GM12878 (cell line): ENCODE results near the gene EIF4ENIF1. TPM values are rescaled to one million over a fixed set of nuclear protein-coding genes. Genes with fewer than 3 reads are reported as not detected.
A peak's percentile ranks its signal among the peaks of the same experiment; 100 is the strongest.

Experiments
- BMI1 ChIP-seq: fragments of 450-650 bp; IDR thresholded peaks from 2 replicates; pipeline ENCODE4 v1.6.1; 2016; ENCODE audit warnings: mild to moderate bottlenecking, moderate library complexity, borderline replicate concordance
- CBFB ChIP-seq: IDR thresholded peaks from 2 replicates; pipeline ENCODE4 v1.6.1; 2016; ENCODE audit warnings: antibody characterized with exemption, low read depth
- CHD4 ChIP-seq: fragments of 200-600 bp; sonication (generic); IDR thresholded peaks from 2 replicates; pipeline ENCODE4 v1.6.1; 2016; ENCODE audit warnings: mild to moderate bottlenecking
- ETV6 ChIP-seq, 2 experiments: fragments of 450-650 bp in 1 of 2; IDR thresholded peaks in 1 of 2; conservative IDR thresholded peaks in 1 of 2; 2 replicates each; pipeline ENCODE4 v1.6.1; 2014; ENCODE audit warnings: antibody characterized with exemption in 1 of 2, borderline replicate concordance in 1 of 2, low read depth in 1 of 2, mild to moderate bottlenecking in 1 of 2, moderate library complexity in 1 of 2
- GABPA ChIP-seq: IDR thresholded peaks from 2 replicates; pipeline ENCODE4 v1.6.1; 2014; ENCODE audit warnings: antibody characterized with exemption, low read depth, mild to moderate bottlenecking, inconsistent platforms
- KLF5 ChIP-seq: fragments of 450-650 bp; IDR thresholded peaks from 2 replicates; pipeline ENCODE4 v1.6.1; 2014; ENCODE audit warnings: mild to moderate bottlenecking; ENCODE audit not compliant: partially characterized antibody
- MTA2 ChIP-seq: fragments of 450-650 bp; IDR thresholded peaks from 2 replicates; pipeline ENCODE4 v1.6.1; 2016; ENCODE audit warnings: low read depth, mild to moderate bottlenecking, moderate library complexity
- PML ChIP-seq: IDR thresholded peaks from 2 replicates; pipeline ENCODE4 v1.6.1; 2012; ENCODE audit warnings: low read length, inconsistent platforms
- POLR2AphosphoS5 ChIP-seq: IDR thresholded peaks from 2 replicates; pipeline ENCODE4 v1.6.1; 2011; ENCODE audit warnings: mild to moderate bottlenecking, low read length, inconsistent platforms
- SIN3A ChIP-seq: IDR thresholded peaks from 2 replicates; pipeline ENCODE4 v1.6.1; 2012; ENCODE audit warnings: low read depth, low read length, improper control_type of control experiment
- SIX5 ChIP-seq: IDR thresholded peaks from 2 replicates; pipeline ENCODE4 v1.6.1; 2011; ENCODE audit warnings: mild to moderate bottlenecking, low read depth, low read length, moderate library complexity; ENCODE audit not compliant: severe bottlenecking
- SPI1 ChIP-seq: IDR thresholded peaks from 2 replicates; pipeline ENCODE4 v1.6.1; 2011; ENCODE audit warnings: low read depth, mild to moderate bottlenecking, low read length, moderate library complexity, borderline replicate concordance; ENCODE audit not compliant: insufficient read depth
- TCF7 ChIP-seq: IDR thresholded peaks from 2 replicates; pipeline ENCODE4 v1.6.1; 2014; ENCODE audit warnings: antibody characterized with exemption, borderline replicate concordance
- ZBED1 ChIP-seq: IDR thresholded peaks from 2 replicates; pipeline ENCODE4 v1.6.1; 2016; ENCODE audit warnings: borderline replicate concordance
- ZBTB33 ChIP-seq: fragments of 450-650 bp; IDR thresholded peaks from 2 replicates; pipeline ENCODE4 v1.6.1; 2017; ENCODE audit warnings: mild to moderate bottlenecking
- ZZZ3 ChIP-seq: IDR thresholded peaks from 2 replicates; pipeline ENCODE4 v1.6.1; 2011; ENCODE audit warnings: low read depth; ENCODE audit not compliant: control insufficient read depth, insufficient read length
- polyA plus RNA-seq, 11 experiments: library from polyadenylated mRNA; depleted of rRNA in 4 of 11; unstranded in 6 of 11; stranded (reverse) in 5 of 11; fragments of >200 nt; fragmentation: Nextera tagmentation in 4 of 11; fragmentation: Illumina TruSeq in 1 of 11; extraction: Ambion mirVana in 4 of 11; extraction: Trizol in 1 of 11; gene quantifications; 1 replicate in 1 of 11; 2 replicates in 10 of 11; pipeline versions ENCODE4 v1.2.1 to v1.2.3, GENCODE V29; 2011 to 2016; ENCODE audit warnings: inconsistent platforms in 2 of 11, missing spikeins in 2 of 11, low read depth in 1 of 11
- total RNA-seq, 4 experiments: library from RNA; depleted of rRNA in 3 of 4; stranded (reverse); fragments of >200 nt in 3 of 4; fragmentation: Illumina TruSeq in 1 of 4; extraction: Trizol in 1 of 4; gene quantifications; 2 replicates each; pipeline versions ENCODE4 v1.2.1 to v1.2.3, GENCODE V29; 2013 to 2021
- TF ChIP-seq, protein P1 (sequence below): IDR thresholded peaks from 2 replicates; pipeline ENCODE4 v1.6.1; 2012; ENCODE audit warnings: improper control_type of control experiment, low read depth, low read length; ENCODE audit not compliant: insufficient replicate concordance
- TF ChIP-seq, protein P2 (sequence below): fragments of 150-350 bp; IDR thresholded peaks from 2 replicates; pipeline ENCODE4 v1.6.1; 2014; ENCODE audit warnings: mild to moderate bottlenecking, low read depth, low read length

EIF4ENIF1 gene
- total and polyA plus RNA-seq, 10 of the 15 experiments (the other 5 are each of a cell fraction or from before 2014, with no cell fraction given) = 4.4 to 43.7 (median 24.4) TPM

GRCh38 chr22:31496007-31496734, 6.5 kb upstream of the EIF4ENIF1 start, which contains the start of gene SFI1 (continued):
- TF ChIP-seq, protein P1, sequence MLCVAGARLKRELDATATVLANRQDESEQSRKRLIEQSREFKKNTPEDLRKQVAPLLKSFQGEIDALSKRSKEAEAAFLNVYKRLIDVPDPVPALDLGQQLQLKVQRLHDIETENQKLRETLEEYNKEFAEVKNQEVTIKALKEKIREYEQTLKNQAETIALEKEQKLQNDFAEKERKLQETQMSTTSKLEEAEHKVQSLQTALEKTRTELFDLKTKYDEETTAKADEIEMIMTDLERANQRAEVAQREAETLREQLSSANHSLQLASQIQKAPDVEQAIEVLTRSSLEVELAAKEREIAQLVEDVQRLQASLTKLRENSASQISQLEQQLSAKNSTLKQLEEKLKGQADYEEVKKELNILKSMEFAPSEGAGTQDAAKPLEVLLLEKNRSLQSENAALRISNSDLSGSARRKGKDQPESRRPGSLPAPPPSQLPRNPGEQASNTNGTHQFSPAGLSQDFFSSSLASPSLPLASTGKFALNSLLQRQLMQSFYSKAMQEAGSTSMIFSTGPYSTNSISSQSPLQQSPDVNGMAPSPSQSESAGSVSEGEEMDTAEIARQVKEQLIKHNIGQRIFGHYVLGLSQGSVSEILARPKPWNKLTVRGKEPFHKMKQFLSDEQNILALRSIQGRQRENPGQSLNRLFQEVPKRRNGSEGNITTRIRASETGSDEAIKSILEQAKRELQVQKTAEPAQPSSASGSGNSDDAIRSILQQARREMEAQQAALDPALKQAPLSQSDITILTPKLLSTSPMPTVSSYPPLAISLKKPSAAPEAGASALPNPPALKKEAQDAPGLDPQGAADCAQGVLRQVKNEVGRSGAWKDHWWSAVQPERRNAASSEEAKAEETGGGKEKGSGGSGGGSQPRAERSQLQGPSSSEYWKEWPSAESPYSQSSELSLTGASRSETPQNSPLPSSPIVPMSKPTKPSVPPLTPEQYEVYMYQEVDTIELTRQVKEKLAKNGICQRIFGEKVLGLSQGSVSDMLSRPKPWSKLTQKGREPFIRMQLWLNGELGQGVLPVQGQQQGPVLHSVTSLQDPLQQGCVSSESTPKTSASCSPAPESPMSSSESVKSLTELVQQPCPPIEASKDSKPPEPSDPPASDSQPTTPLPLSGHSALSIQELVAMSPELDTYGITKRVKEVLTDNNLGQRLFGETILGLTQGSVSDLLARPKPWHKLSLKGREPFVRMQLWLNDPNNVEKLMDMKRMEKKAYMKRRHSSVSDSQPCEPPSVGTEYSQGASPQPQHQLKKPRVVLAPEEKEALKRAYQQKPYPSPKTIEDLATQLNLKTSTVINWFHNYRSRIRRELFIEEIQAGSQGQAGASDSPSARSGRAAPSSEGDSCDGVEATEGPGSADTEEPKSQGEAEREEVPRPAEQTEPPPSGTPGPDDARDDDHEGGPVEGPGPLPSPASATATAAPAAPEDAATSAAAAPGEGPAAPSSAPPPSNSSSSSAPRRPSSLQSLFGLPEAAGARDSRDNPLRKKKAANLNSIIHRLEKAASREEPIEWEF = no peak
- TF ChIP-seq SIX5 = no peak
- TF ChIP-seq MTA2 = peak; percentile 57; the same call in 1 of the 2 replicates
- peak; percentile 50 for TF ChIP-seq KLF5
- TF ChIP-seq PML = peak; percentile 58; the same call in 1 of the 2 replicates
- 0 out of 2 replicates have a peak, but pooled peaks have one; percentile 56 for TF ChIP-seq ZBED1
- peak; percentile 31; the same call in 1 of the 2 replicates for TF ChIP-seq SPI1
- TF ChIP-seq ETV6 (conservative IDR thresholded peaks at IDR 0.05 in 1 of 2, IDR thresholded peaks at IDR 0.05 in 1 of 2; ENCODE audit: borderline replicate concordance in 1 of 2, low read depth in 1 of 2) = peak in 1 of 2 experiments; percentile 71; a peak in 2 of 4 replicates
- TF ChIP-seq SIN3A = peak; percentile 90
- no peak for TF ChIP-seq CHD4
- TF ChIP-seq BMI1 = peak; percentile 87
- TF ChIP-seq TCF7 = no peak
- peak; percentile 75 for TF ChIP-seq CBFB
- no peak for TF ChIP-seq ZZZ3
- TF ChIP-seq, protein P2, sequence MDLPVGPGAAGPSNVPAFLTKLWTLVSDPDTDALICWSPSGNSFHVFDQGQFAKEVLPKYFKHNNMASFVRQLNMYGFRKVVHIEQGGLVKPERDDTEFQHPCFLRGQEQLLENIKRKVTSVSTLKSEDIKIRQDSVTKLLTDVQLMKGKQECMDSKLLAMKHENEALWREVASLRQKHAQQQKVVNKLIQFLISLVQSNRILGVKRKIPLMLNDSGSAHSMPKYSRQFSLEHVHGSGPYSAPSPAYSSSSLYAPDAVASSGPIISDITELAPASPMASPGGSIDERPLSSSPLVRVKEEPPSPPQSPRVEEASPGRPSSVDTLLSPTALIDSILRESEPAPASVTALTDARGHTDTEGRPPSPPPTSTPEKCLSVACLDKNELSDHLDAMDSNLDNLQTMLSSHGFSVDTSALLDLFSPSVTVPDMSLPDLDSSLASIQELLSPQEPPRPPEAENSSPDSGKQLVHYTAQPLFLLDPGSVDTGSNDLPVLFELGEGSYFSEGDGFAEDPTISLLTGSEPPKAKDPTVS = no peak
- TF ChIP-seq GABPA = peak; percentile 66; the same call in 1 of the 2 replicates
- TF ChIP-seq ZBTB33 = no peak
- TF ChIP-seq POLR2AphosphoS5 = peak; percentile 88
